Keratinocyte (primary cell): ENCODE data around the gene DEUP1. TPM values are rescaled to one million over a fixed set of nuclear protein-coding genes. Genes with fewer than 3 reads are reported as not detected.

Experiments
- DNase-seq: peaks from one replicate; pipeline ENCODE4 v3.0.0-alpha.2; 2011; ENCODE audit warnings: low read depth, missing footprints, low spot score
- FAIRE-seq: peaks from 2 replicates; lab custom pipeline; 2011; peaks lifted over from hg19 to GRCh38; lab: Jason Lieb, UNC
- H2AFZ ChIP-seq: 2 replicates; pipeline ENCODE4 v1.6.0; 2012; ENCODE audit warnings: low read length, control low read depth, inconsistent platforms; ENCODE audit not compliant: control insufficient read depth
- H3K27ac ChIP-seq: 2 replicates; pipeline ENCODE4 v1.5.1; 2011; ENCODE audit warnings: low read length; ENCODE audit not compliant: control insufficient read depth, insufficient read depth
- H3K27me3 ChIP-seq: 3 replicates; pipeline ENCODE4 v1.6.0; 2011; ENCODE audit warnings: low read length; ENCODE audit not compliant: control insufficient read depth, insufficient read depth; ENCODE audit errors: extremely low read depth
- H3K36me3 ChIP-seq, 2 experiments: 2 replicates in 1 of 2; 3 replicates in 1 of 2; pipeline ENCODE4 v1.5.1; 2011; ENCODE audit warnings: low read length in 2 of 2, mild to moderate bottlenecking in 1 of 2; ENCODE audit not compliant: control insufficient read depth in 2 of 2, insufficient read depth in 2 of 2; ENCODE audit errors: extremely low read depth in 1 of 2
- H3K4me1 ChIP-seq: 3 replicates; pipeline ENCODE4 v1.5.1; 2011; ENCODE audit warnings: low read length; ENCODE audit not compliant: control insufficient read depth, insufficient read depth; ENCODE audit errors: extremely low read depth
- H3K4me2 ChIP-seq: 3 replicates; pipeline ENCODE4 v1.6.0; 2011; ENCODE audit warnings: low read depth, low read length; ENCODE audit not compliant: control insufficient read depth, insufficient read depth; ENCODE audit errors: extremely low read depth
- H3K4me3 ChIP-seq, 3 experiments: fragments of 200-600 bp in 1 of 3; sonication (generic) in 1 of 3; 2 replicates in 2 of 3; 3 replicates in 1 of 3; pipeline ENCODE4 v1.5.1; 2011 to 2016; ENCODE audit warnings: low read length in 3 of 3, mild to moderate bottlenecking in 3 of 3, control low read depth in 2 of 3, inconsistent platforms in 1 of 3, low read depth in 1 of 3, mixed read lengths in 1 of 3, mixed run types in 1 of 3, moderate library complexity in 1 of 3; ENCODE audit not compliant: control insufficient read depth in 2 of 3, insufficient read depth in 2 of 3; ENCODE audit errors: extremely low read depth in 1 of 3
- H3K79me2 ChIP-seq: 2 replicates; pipeline ENCODE4 v1.6.0; 2012; ENCODE audit warnings: low read length; ENCODE audit not compliant: control insufficient read depth, insufficient read depth
- H3K9ac ChIP-seq: 3 replicates; pipeline ENCODE4 v1.6.0; 2011; ENCODE audit warnings: low read length; ENCODE audit not compliant: control insufficient read depth, insufficient read depth; ENCODE audit errors: extremely low read depth
- H3K9me1 ChIP-seq: 3 replicates; pipeline ENCODE4 v1.6.0; 2011; ENCODE audit warnings: low read length; ENCODE audit not compliant: control insufficient read depth, insufficient read depth; ENCODE audit errors: extremely low read depth
- H3K9me3 ChIP-seq: 2 replicates; pipeline ENCODE4 v1.5.1; 2012; ENCODE audit warnings: low read depth, low read length; ENCODE audit not compliant: control insufficient read depth
- H4K20me1 ChIP-seq: 3 replicates; pipeline ENCODE4 v1.6.0; 2011; ENCODE audit warnings: low read length; ENCODE audit not compliant: control insufficient read depth, insufficient read depth; ENCODE audit errors: extremely low read depth
- EZH2 ChIP-seq: IDR thresholded peaks from one replicate; pipeline ENCODE4 v1.6.1; 2012; ENCODE audit warnings: inconsistent platforms, mild to moderate bottlenecking, low read length, moderate library complexity
- dilution Hi-C: fragments of 300-500 bp; cut with MboI; formaldehyde crosslinking; loops from one replicate; pipeline ENCODE4 v1.7.0; 2020; ENCODE audit warnings: low sequenced_read_pairs; ENCODE audit not compliant: extremely low pct_ligation_motif_present
- polyA plus RNA-seq, 5 experiments: library from polyadenylated mRNA; depleted of rRNA in 3 of 5; stranded (reverse) in 3 of 5; stranded (forward) in 1 of 5; unstranded in 1 of 5; fragments of >200 nt; gene quantifications; 1 replicate in 1 of 5; 2 replicates in 3 of 5; 3 replicates in 1 of 5; pipeline versions ENCODE4 v1.2.1 to v1.2.3, GENCODE V29; 2011 to 2012; ENCODE audit warnings: missing spikeins in 2 of 5, low read depth in 1 of 5, low replicate concordance in 1 of 5
- TF ChIP-seq, protein P1 (sequence below), 3 experiments: IDR thresholded peaks in 1 of 3; conservative IDR thresholded peaks in 1 of 3; optimal IDR thresholded peaks in 1 of 3; 2 replicates in 2 of 3; 3 replicates in 1 of 3; pipeline versions ENCODE3 to v1.5.1; 2011; ENCODE audit warnings: low read length in 3 of 3, mild to moderate bottlenecking in 3 of 3, moderate library complexity in 2 of 3, control low read depth in 1 of 3, inconsistent platforms in 1 of 3; ENCODE audit not compliant: insufficient read depth in 2 of 3; ENCODE audit errors: extremely low read depth in 1 of 3

Gene DEUP1
- polyA plus RNA-seq, 1 donor (not counting 4 experiments of a cell fraction or from before 2014, with no cell fraction given): 0.12 TPM

- H3K9me3 ChIP-seq: no peaks in the 10 kb centered on the region
- no peak for TF ChIP-seq EZH2
- TF ChIP-seq, protein P1, sequence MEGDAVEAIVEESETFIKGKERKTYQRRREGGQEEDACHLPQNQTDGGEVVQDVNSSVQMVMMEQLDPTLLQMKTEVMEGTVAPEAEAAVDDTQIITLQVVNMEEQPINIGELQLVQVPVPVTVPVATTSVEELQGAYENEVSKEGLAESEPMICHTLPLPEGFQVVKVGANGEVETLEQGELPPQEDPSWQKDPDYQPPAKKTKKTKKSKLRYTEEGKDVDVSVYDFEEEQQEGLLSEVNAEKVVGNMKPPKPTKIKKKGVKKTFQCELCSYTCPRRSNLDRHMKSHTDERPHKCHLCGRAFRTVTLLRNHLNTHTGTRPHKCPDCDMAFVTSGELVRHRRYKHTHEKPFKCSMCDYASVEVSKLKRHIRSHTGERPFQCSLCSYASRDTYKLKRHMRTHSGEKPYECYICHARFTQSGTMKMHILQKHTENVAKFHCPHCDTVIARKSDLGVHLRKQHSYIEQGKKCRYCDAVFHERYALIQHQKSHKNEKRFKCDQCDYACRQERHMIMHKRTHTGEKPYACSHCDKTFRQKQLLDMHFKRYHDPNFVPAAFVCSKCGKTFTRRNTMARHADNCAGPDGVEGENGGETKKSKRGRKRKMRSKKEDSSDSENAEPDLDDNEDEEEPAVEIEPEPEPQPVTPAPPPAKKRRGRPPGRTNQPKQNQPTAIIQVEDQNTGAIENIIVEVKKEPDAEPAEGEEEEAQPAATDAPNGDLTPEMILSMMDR (optimal IDR thresholded peaks at IDR 0.05 in 1 of 3, IDR thresholded peaks at IDR 0.05 in 1 of 3, conservative IDR thresholded peaks at IDR 0.05 in 1 of 3; ENCODE audit: extremely low read depth in 1 of 3, insufficient read depth in 2 of 3, low read length in 3 of 3): no peak
- H3K4me1 ChIP-seq: peaks cover 6% of the 10 kb centered on the region
- FAIRE-seq (no peak), DNase-seq (no peak)
- no peak overlapping the region for H3K4me3 ChIP-seq
- no peaks in the 10 kb centered on the region for H3K36me3 ChIP-seq
- no peaks in the 10 kb centered on the region for H4K20me1 ChIP-seq
- H2AFZ ChIP-seq: no peak overlapping the region
- H3K27ac ChIP-seq: no peak overlapping the region
- no peaks in the 10 kb centered on the region for H3K79me2 ChIP-seq
- no peak overlapping the region for H3K9ac ChIP-seq
- dilution Hi-C loops: no loop called here
- no peaks in the 10 kb centered on the region for H3K9me1 ChIP-seq
- H3K27me3 ChIP-seq: no peaks in the 10 kb centered on the region
- no peak overlapping the region for H3K4me2 ChIP-seq
These were observed 63.9 kb downstream of the DEUP1 start for GRCh38 chr11:93394488-93394887.

GRCh38 chr11:93396316-93396715, 65.8 kb downstream of the DEUP1 start:
- Histone ChIP-seq H3K4me3 (no peak overlapping the region), H3K9ac (no peak overlapping the region), H3K4me2 (peak overlapping the region; percentile 22), H3K79me2 (no peaks in the 10 kb centered on the region), H3K27ac (no peak overlapping the region), H3K36me3 (no peaks in the 10 kb centered on the region), H4K20me1 (no peaks in the 10 kb centered on the region), H3K4me1 (peaks cover 6% of the 10 kb centered on the region), H3K27me3 (no peaks in the 10 kb centered on the region), H3K9me1 (no peaks in the 10 kb centered on the region), H2AFZ (peak overlapping the region; percentile 54), H3K9me3 (no peaks in the 10 kb centered on the region)
- TF ChIP-seq, protein P1 (optimal IDR thresholded peaks at IDR 0.05 in 1 of 3, IDR thresholded peaks at IDR 0.05 in 1 of 3, conservative IDR thresholded peaks at IDR 0.05 in 1 of 3; ENCODE audit: extremely low read depth in 1 of 3, insufficient read depth in 2 of 3, low read length in 3 of 3): no peak
- TF ChIP-seq EZH2: no peak
- DNase-seq (no peak), FAIRE-seq (no peak)
- dilution Hi-C loops: no loop called here
